ENCODE results near the gene ZFYVE16. TPM values are rescaled to one million over a fixed set of nuclear protein-coding genes. Genes with fewer than 3 reads are reported as not detected.

The ZFYVE16 gene
- total RNA-seq, result 74.4 and 82.3 TPM in 2 replicates
- long read RNA-seq, full-length matches to known transcripts, result 3 of 52 reads
- long read RNA-seq, partial matches to known transcripts, result 38 of 52 reads
- long read RNA-seq, other reads (novel, unspliced or antisense), result 11 of 52 reads

DNA sequence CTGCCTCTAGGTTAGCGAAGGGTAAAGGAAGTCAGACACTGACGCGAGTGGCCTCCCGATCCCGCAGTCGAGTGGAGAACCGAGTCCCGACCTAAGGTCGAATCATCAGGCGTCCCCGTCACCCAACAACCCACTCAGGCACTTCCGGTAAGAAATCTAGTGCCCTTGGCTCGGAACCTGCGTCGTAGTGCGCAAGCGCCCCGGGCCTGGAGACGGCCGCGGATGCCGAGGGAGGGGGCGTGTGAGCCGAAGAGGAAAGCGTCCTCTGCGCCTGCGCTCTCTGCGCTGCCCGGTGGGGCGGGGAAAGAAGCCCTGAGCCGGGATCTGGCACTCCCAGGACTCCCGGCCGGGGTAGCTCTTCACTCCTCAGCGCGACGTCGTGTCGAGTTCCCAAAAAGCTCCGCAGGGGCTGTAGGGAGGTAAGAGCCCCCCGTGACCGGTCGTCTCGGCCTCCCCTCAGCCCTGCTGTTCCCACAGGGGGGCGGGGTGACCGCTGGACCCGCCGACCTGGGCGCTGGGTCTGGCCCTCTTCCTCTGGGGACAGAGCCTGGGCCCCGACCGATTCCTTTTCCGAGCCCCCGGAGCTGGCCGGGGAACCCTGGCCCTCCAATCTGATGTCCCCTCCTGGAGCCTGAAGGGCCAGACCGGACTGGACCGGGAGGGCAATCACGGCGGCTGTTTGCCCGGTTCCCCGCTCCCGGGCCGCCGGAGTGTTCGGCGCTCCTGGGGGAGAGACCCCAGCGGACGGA is at the start of gene ZFYVE16:
Gene ZFYVE16 (plus strand): TSS at position 330 of the 749 bp plus-strand sequence. CDS start 26,084 bp downstream, outside the sequence.
- H3K4me3 Mint-ChIP-seq (ENCODE audit: low read depth), result peak within 1 kb of the TSS; percentile 92
- H3K27me3 Mint-ChIP-seq, result no peaks in the 10 kb centered on the region
- H3K36me3 Mint-ChIP-seq (ENCODE audit: insufficient read depth), result peaks cover 4% of the 10 kb centered on the region
- no peaks in the 10 kb centered on the region for H3K9me3 Mint-ChIP-seq (ENCODE audit: low read depth)
- TF ChIP-seq, protein P1, sequence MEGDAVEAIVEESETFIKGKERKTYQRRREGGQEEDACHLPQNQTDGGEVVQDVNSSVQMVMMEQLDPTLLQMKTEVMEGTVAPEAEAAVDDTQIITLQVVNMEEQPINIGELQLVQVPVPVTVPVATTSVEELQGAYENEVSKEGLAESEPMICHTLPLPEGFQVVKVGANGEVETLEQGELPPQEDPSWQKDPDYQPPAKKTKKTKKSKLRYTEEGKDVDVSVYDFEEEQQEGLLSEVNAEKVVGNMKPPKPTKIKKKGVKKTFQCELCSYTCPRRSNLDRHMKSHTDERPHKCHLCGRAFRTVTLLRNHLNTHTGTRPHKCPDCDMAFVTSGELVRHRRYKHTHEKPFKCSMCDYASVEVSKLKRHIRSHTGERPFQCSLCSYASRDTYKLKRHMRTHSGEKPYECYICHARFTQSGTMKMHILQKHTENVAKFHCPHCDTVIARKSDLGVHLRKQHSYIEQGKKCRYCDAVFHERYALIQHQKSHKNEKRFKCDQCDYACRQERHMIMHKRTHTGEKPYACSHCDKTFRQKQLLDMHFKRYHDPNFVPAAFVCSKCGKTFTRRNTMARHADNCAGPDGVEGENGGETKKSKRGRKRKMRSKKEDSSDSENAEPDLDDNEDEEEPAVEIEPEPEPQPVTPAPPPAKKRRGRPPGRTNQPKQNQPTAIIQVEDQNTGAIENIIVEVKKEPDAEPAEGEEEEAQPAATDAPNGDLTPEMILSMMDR (IDR thresholded peaks at IDR 0.05; ENCODE audit: unreplicated experiment), result peak; percentile 47
- H3K4me1 Mint-ChIP-seq (ENCODE audit: low read depth), result peaks cover 19% of the 10 kb centered on the region
- peak; percentile 96 for DNase-seq (ENCODE audit: low spot score, unreplicated experiment)
- H3K27ac Mint-ChIP-seq, result peak within 1 kb of the TSS; percentile 98

GRCh38 chr5:80360914-80361444 is 46.9 kb upstream of the ZFYVE16 start:
- Mint-ChIP-seq H3K4me3 (ENCODE audit: low read depth) (no peak overlapping the region), H3K27ac (no peak overlapping the region), H3K9me3 (ENCODE audit: low read depth) (no peaks in the 10 kb centered on the region), H3K27me3 (no peaks in the 10 kb centered on the region), H3K36me3 (ENCODE audit: insufficient read depth) (no peaks in the 10 kb centered on the region), H3K4me1 (ENCODE audit: low read depth) (no peaks in the 10 kb centered on the region)
- DNase-seq (ENCODE audit: low spot score, unreplicated experiment), result no peak
- TF ChIP-seq, protein P1 (IDR thresholded peaks at IDR 0.05; ENCODE audit: unreplicated experiment), result no peak

GRCh38 chr5:80364892-80365291 is 43.0 kb upstream of the ZFYVE16 start:
- TF ChIP-seq, protein P1 (IDR thresholded peaks at IDR 0.05; ENCODE audit: unreplicated experiment), result no peak
- no peak overlapping the region for H3K4me3 Mint-ChIP-seq (ENCODE audit: low read depth)
- no peaks in the 10 kb centered on the region for H3K9me3 Mint-ChIP-seq (ENCODE audit: low read depth)
- H3K27me3 Mint-ChIP-seq, result no peaks in the 10 kb centered on the region
- peaks cover 7% of the 10 kb centered on the region for H3K4me1 Mint-ChIP-seq (ENCODE audit: low read depth)
- H3K27ac Mint-ChIP-seq, result no peak overlapping the region
- no peaks in the 10 kb centered on the region for H3K36me3 Mint-ChIP-seq (ENCODE audit: insufficient read depth)
- DNase-seq (ENCODE audit: low spot score, unreplicated experiment), result no peak

- H3K9me3 Mint-ChIP-seq (ENCODE audit: low read depth), result peaks cover 5% of the 10 kb centered on the region
- no peaks in the 10 kb centered on the region for H3K36me3 Mint-ChIP-seq (ENCODE audit: insufficient read depth)
- TF ChIP-seq, protein P1 (IDR thresholded peaks at IDR 0.05; ENCODE audit: unreplicated experiment), result no peak
- peaks cover 18% of the 10 kb centered on the region for H3K4me1 Mint-ChIP-seq (ENCODE audit: low read depth)
- no peak overlapping the region for H3K27ac Mint-ChIP-seq
- DNase-seq (ENCODE audit: low spot score, unreplicated experiment), result no peak
- H3K4me3 Mint-ChIP-seq (ENCODE audit: low read depth), result no peak overlapping the region
- H3K27me3 Mint-ChIP-seq, result no peaks in the 10 kb centered on the region
Measured at GRCh38 chr5:80368661-80369480, 39.0 kb upstream of the ZFYVE16 start.

GRCh38 chr5:80369521-80369920 is 38.3 kb upstream of the ZFYVE16 start:
- H3K4me1 Mint-ChIP-seq (ENCODE audit: low read depth), result peaks cover 18% of the 10 kb centered on the region
- H3K9me3 Mint-ChIP-seq (ENCODE audit: low read depth), result peaks cover 5% of the 10 kb centered on the region
- H3K27ac Mint-ChIP-seq, result no peak overlapping the region
- TF ChIP-seq, protein P1 (IDR thresholded peaks at IDR 0.05; ENCODE audit: unreplicated experiment), result no peak
- no peaks in the 10 kb centered on the region for H3K36me3 Mint-ChIP-seq (ENCODE audit: insufficient read depth)
- no peak overlapping the region for H3K4me3 Mint-ChIP-seq (ENCODE audit: low read depth)
- no peak for DNase-seq (ENCODE audit: low spot score, unreplicated experiment)
- H3K27me3 Mint-ChIP-seq, result no peaks in the 10 kb centered on the region
